HL-60 (cell line): ENCODE results near the gene NUBP2.

ENCODE experiments used
- DNase-seq, 2 experiments: peaks; one replicate each; pipeline ENCODE4 v3.0.0-alpha.2; 2010 to 2020; ENCODE audit warnings: low read depth in 1 of 2, low spot score in 1 of 2
- H3K27ac ChIP-seq: fragments of 250-450 bp; sonication (Bioruptor Pico); replicated peaks from 2 replicates; pipeline ENCODE4 v1.5.1; 2020; ENCODE audit warnings: mild to moderate bottlenecking, moderate library complexity
- H3K27me3 ChIP-seq: fragments of 250-450 bp; sonication (Bioruptor Pico); 2 replicates; pipeline ENCODE4 v1.5.1; 2021; ENCODE audit warnings: mild to moderate bottlenecking, moderate library complexity; ENCODE audit not compliant: insufficient read depth, poor library complexity, severe bottlenecking
- H3K4me3 ChIP-seq: replicated peaks from 2 replicates; pipeline ENCODE4 v1.5.1; 2011; ENCODE audit warnings: mild to moderate bottlenecking, control low read depth, low read length; ENCODE audit not compliant: insufficient read depth
- CTCF ChIP-seq: IDR thresholded peaks from one replicate; pipeline ENCODE4 v1.5.1; 2011; ENCODE audit warnings: low read length, control low read depth, inconsistent platforms; ENCODE audit not compliant: insufficient read depth
- GABPA ChIP-seq: IDR thresholded peaks from 2 replicates; pipeline ENCODE4 v1.6.1; 2012; ENCODE audit warnings: low read depth
- POLR2AphosphoS5 ChIP-seq: IDR thresholded peaks from 2 replicates; pipeline ENCODE4 v1.6.1; 2012; ENCODE audit warnings: low read depth
- REST ChIP-seq: IDR thresholded peaks from 2 replicates; pipeline ENCODE4 v1.6.1; 2012; ENCODE audit warnings: low read depth; ENCODE audit not compliant: insufficient replicate concordance
- SPI1 ChIP-seq: IDR thresholded peaks from 2 replicates; pipeline ENCODE4 v1.6.1; 2012; ENCODE audit warnings: low read depth, mild to moderate bottlenecking, borderline replicate concordance

The NUBP2 gene

GRCh38 chr16:1787322-1788094 is 4.7 kb downstream of the NUBP2 start:
- TF ChIP-seq REST (no peak), CTCF (no peak), SPI1 (no peak), POLR2AphosphoS5 (no peak), GABPA (no peak)
- H3K27ac ChIP-seq: no peak overlapping the region
- H3K27me3 ChIP-seq: no peaks in the 10 kb centered on the region
- DNase-seq: no peak
- no peak overlapping the region for H3K4me3 ChIP-seq

GRCh38 chr16:1788095-1788707 is 5.4 kb downstream of the NUBP2 start:
- Histone ChIP-seq H3K4me3 (no peak overlapping the region), H3K27me3 (no peaks in the 10 kb centered on the region), H3K27ac (no peak overlapping the region)
- no peak for DNase-seq
- TF ChIP-seq GABPA (no peak), REST (no peak), SPI1 (no peak), POLR2AphosphoS5 (no peak), CTCF (no peak)

- no peak for TF ChIP-seq GABPA
- TF ChIP-seq REST: no peak
- no peak for TF ChIP-seq SPI1
- TF ChIP-seq POLR2AphosphoS5: no peak
- TF ChIP-seq CTCF: no peak
- Histone ChIP-seq H3K27me3 (no peaks in the 10 kb centered on the region), H3K4me3 (no peak overlapping the region), H3K27ac (no peak overlapping the region)
- no peak for DNase-seq
Measured at GRCh38 chr16:1788708-1789100, 5.9 kb downstream of the NUBP2 start.
